Activated T-cell treated with anti-CD3 and anti-CD28 coated beads for 4 hours (primary cell): ENCODE data around the gene TXNIP.
A peak's percentile ranks its signal among the peaks of the same experiment; 100 is the strongest.
"Not testable (repeated sequence)": the region's sequence is repeated elsewhere in the genome, so short reads cannot be mapped to it uniquely, and the experiment has no call there.

Source experiments
- DNase-seq: peaks from one replicate; pipeline ENCODE4 v3.0.0-alpha.2; 2020

Gene TXNIP

GRCh38 chr1:145996433-145997015 lies at the start of gene TXNIP:
TXNIP (minus strand) TSS chr1:145996579; CDS start chr1:145996266, 313 bp downstream.
- DNase-seq: peak; percentile 79

GRCh38 chr1:146039844-146040194 lies 43.4 kb upstream of the TXNIP start:
- DNase-seq: no peak

GRCh38 chr1:146036965-146037646 lies 40.7 kb upstream of the TXNIP start:
- DNase-seq: peak; percentile 65

GRCh38 chr1:146036241-146036964 lies 40.0 kb upstream of the TXNIP start:
- DNase-seq: no peak

DNA sequence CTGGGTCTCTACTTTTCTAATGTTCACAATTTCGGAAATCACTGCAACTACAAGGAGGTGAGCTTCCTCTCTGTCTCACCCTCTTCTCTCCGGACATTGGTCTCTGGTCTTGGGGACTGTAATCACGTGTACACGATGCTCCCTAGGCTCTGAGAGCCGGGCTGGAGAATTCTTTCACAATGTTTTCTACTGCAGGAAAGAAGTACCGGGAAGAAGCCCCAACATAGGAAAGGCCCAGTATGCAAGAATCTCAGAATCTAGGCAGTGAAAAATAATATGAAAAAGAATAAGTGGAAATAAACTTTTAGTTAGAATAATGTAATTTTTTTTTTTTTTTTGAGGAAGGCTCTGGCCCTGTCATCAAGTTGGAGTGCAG lies 38.7 kb upstream of the TXNIP start:
- no peak for DNase-seq

GRCh38 chr1:146032631-146033219 lies 36.3 kb upstream of the TXNIP start:
- no peak for DNase-seq

DNA sequence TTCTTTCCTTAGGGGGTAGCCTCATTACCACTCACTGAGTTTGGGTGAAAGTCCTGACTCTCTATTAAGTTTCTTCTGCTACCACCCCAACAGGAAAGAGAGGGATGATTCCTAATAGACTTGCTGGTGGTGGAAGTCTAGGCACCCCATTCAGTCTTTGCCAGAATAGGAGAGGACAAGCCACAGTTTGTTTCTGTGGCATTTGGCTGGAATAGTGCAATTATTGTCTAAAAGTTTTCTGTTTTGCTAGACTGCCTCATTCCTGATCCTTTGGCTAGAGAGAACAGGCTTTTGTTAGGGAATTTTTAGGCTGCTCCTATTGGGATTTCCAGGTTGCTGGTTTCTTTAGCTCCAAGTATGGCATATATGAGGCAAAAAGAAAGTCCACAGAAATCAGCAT lies 35.1 kb upstream of the TXNIP start:
- no peak for DNase-seq

GRCh38 chr1:146029117-146029516 lies 32.7 kb upstream of the TXNIP start:
- no peak for DNase-seq

DNA sequence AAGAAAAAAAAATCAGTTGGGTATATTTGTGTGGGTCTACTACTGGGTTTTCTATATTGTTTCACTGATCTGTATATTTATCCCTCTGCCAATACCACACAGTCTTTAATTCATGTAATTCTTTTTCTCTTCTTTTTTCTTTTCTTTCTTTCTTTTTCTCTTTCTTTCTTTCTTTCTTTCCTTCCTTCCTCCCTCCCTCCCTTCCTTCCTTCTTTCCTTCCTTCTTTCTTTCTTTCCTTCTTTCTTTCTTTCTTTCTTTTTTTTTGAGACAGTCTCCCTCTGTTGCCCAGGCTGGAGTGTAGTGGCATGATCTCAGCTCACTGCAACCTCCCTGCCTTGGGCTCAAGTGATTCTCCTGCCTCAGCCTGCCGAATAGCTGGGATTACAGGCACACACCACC lies 30.3 kb upstream of the TXNIP start:
- DNase-seq: not testable (repeated sequence)

- not testable (repeated sequence) for DNase-seq
Observed at GRCh38 chr1:146025787-146026495, 29.6 kb upstream of the TXNIP start.

DNA sequence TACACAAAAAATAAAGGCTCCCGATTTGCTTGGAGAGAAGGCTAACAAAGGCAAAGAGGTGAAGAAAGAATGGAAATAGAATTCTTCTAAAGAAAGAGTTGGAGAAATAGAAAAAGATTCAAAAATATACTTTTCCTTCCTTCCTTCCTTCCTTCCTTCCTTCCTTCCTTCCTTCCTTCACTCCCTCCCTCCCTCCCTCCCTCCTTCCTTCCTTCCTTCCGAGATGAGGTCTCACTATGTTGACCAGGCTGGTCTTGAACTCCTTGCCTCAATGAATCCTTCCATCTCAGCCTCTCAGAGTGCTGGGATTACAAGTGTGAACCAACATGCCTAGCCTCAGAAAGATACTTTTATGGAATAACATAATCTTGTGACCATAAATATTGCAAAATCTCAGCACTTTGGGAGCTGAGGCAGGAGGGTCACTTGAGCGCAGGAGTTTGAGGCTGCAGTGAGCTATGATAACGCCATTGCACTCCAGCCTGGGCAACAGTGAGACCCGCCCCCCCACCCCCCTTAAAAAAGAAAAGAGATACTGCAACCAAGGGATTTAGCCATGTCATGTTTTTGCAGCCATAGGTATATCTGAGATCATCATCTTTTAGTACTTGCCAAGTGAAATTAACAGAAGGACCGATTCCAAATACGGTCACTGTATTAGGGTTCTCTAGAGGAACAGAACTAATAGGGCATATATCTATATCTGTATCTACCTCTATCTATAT lies 26.2 kb upstream of the TXNIP start:
- DNase-seq: no peak

- DNase-seq: no peak
Observed at GRCh38 chr1:146021622-146022402, 25.4 kb upstream of the TXNIP start, which contains the start of gene HJV. HJV (minus strand) TSS chr1:146021735; CDS start chr1:146020231, 1,504 bp downstream.

DNA sequence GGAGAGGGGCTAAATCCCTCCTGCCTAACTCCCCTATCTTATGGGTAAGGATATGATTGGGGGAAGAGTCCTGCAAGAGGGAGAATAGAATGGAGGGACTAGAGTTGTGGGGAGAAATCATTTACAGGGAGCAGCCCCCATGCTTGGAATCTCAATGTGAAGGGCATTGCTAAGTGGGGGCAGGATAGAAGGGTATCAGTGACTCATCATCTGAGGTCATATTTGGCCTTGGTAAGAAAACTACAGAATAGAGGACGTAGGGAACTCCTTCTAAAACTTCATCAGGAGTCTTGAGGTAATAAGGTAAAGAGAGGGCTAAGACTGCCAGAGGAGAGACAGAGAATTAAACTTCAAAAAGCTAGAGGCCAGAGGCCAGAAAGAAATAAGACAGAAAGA lies 24.7 kb upstream of the TXNIP start:
- DNase-seq: no peak

- DNase-seq: no peak
Observed at GRCh38 chr1:146020058-146021049, 24.0 kb upstream of the TXNIP start.

DNA sequence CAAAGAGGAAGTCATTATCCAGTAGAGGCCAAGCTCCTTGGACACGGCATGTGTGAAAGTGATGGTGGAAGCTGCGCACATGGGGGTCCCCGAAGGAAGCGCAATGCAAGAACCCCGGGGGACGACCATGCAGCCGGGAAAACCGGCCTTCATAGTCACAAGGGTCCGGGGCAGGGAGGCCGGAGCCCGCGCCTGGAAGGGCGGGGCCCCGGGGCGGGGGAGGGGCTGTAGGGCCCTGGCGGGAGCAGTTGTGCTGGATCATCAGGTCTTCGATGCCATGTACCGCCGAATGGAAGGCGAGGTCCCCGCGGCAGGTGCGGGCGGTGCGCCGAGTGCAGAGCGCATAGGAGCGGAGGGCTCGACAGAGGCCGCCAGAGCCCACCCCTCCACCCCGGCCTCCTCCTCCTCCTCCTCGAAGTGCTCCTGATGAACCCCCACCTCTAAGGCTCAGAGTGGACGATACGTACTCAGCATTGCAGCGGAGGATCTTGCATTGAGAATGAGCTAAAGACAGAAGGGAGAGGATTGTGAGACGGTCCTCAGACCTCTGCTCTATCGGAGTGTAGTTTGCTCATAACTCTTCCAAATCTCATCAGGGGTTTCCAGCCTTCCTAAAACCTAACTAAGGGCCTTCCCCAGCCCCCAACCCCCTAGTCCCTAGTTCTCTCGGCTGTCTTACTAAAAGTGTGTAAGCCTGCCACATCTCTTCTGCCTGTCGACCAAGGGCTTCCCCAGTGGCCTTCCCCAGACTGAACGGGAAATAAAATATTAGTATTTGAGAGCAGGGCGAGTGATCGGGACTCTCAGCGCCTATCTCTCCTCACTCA lies 23.1 kb upstream of the TXNIP start:
- DNase-seq: no peak

- no peak for DNase-seq
Observed at GRCh38 chr1:146016891-146017290, 20.5 kb upstream of the TXNIP start.

DNA sequence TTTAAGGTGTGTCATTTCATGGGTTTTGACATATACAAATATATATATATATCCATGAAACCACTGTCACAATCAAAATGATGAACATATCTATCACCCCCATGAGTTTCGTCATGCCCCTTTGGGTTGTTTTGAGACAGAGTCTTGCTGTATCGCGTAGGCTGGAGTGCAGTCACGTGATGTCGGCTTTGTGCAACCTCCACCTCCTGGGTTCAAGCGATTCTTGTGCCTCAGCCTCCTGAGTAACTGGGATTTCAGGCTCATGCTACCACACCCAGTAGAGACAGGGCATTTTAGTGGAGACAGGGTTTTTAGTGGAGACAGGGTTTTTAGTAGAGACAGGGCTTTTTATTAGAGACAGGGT lies 17.2 kb upstream of the TXNIP start:
- no peak for DNase-seq

DNA sequence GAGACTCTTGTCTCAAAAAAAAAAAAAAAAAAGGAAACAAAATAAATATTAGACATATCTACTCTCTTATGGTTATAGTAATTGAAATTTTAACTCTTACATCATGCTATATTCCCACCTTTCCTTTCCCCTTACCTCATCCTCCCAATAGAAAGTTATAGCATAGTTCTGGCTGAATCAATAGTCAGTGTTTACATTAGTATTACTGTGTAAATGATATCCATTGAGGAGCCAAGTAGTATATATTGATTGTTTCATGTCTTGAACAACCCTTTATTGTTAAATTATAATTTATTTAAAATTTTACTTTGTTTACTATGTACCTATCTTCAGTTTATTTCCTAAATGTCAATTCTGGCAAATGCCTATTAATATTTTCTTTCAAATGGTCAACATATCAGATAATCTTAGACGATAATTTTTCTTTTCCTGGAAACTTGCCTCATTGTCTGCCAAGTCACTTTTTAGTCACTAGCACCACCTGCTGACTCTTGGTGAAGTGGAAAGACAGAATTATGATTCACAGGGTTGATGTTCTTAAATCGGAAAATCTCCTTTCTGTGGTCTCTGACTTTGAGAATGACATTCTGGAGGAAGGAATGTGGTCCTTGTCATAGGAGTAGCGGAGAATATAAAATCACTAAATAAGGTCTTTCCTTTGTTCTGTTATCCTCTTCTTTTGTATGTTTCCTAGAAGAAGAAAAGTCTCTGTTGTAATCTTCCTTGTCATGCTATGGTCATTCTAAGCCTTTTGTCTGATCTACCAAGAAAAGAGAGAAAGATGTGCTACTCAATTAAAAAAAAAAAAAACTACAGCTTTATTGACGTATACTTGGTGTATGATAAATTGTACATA lies 16.6 kb upstream of the TXNIP start:
- peak; percentile 48 for DNase-seq
